Eye (tissue), 1 donor: ENCODE data around the gene CLTCL1.
"Not testable (repeated sequence)": the region's sequence is repeated elsewhere in the genome, so short reads cannot be mapped to it uniquely, and the experiment has no call there.

Experiments used
- DNase-seq: peaks from one replicate; pipeline ENCODE4 v3.0.0-alpha.2; 2015

Gene CLTCL1

DNA sequence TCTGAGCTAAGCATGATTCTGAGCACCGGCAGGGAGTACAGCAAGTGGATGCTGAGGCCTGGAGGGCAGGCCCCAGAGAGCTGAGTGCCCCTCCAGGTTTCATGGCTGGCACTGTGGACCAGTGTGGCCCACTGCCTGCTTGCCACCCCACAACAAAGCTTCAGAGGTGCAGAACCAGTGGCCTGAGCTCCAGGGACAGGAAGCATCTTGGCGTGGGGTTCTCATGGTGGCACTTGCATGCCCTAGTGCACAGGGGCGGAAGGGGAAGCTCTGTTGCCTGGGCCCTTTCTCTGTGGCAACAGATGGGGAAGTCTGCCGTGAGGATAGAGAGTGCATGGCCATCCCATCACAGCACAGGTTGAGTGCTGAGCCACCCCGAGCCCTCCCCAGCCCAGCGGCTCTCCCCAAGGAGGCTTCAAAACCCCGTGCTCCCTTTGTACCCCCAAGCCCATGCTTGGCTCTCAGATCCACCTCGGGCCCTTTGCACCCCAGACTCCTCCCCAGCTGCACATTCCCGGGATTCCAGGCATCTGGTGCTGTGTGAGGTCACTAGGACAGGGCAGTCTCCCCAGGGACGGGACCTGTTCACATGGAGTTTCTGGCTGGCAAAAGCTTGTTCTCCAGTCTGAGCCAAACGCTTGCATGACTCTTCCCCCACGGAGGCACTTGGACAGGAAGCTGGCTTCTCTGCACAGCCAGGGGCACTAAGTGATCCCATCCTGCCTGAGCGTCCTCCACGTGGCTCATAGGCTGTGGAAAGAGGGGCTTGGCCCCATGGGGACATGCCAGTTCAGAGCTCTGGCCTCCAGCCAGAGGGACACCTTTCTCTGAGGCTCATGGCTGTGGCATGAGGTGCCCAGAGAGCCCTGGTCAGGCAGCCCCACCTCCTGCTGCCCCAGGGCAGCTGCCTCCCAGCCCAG, 117.2 kb downstream of the CLTCL1 start:
- DNase-seq = no peak

DNA sequence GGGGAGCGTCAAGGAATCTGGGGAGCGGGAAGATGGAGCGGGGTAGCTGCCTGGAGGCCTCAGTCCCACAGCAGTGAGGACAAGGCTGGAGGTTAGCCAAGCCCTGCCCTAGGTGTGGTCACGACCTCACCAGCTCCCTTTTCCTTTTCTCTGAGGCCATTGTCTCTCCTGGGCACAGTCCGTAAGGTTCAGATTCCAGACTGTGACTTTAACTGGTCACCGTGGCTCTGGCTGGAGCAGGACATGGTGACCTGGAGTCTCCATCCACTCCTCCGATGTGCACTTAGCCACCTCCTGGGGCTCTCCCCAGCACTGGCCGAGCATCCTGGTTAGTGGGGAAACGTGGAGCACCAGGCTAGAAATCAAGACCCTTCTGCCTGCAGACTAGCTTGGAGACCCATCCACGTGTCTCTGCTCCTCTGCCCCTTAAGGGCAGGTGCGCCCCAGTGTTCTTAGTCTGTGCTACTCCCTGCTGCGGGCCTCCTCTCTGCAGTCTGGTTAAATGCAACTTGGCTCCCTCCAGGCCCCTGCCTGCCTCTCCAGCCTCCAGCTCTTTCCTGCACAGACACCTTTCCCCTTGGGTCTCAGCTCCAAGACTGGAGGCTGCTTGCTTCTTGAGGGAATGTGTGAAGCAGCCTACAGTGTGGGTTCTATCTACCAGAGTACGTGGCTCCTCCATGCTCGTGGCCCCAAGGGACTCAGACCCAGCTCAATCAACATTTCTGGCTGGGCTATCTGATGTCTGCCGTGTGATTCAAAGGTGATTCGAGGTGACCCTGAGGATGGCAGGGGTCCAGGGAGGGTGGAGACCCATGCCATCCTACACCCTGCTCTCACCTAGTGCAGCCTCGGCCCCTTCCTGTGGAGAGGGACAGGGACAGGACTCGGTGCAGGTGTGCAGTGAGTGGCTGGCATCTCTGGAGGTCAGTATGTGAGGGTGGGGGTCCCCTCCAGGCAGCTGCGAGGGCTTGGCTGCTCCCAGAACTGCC, 118.2 kb downstream of the CLTCL1 start:
- no peak for DNase-seq

DNA sequence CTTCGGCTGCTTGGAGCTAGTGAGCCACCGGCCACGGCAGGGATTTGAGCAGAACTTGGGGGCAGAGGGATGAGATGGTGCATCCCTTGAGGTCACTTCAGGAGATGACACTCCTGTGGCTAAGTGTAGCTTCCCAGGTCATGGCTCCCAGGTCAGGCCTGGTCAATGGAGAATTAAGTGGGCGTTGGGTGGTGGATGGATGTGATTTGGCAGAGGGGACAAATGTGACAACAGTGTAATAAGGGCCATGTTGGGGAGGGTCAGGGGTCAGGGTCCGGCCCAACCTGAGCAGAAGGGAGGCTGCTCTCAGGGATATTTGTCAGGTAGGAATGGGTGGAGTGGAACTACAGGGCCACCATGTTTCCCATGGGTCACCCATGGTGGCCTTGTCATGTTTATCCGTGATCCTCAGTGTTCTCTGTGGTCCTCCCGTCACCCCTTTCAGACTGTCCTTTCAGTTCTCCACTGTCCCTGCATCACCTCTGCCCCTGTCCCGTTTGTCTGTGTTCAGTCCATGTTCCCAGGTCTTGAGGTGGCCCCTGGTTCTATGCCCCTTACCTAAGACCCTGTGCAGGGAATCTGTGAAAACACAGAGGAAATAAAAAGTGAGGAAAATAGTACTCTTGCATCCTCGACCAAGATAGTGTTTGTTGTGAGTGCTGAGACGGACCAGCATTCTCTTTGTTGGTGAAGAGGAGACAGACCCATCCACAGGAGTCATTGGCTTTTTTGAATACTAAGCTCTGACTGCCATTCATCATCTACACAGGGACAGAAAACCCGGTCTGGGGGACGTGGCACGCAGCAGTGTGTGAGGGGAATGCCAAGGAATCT, 119.1 kb downstream of the CLTCL1 start:
- DNase-seq = no peak

DNA sequence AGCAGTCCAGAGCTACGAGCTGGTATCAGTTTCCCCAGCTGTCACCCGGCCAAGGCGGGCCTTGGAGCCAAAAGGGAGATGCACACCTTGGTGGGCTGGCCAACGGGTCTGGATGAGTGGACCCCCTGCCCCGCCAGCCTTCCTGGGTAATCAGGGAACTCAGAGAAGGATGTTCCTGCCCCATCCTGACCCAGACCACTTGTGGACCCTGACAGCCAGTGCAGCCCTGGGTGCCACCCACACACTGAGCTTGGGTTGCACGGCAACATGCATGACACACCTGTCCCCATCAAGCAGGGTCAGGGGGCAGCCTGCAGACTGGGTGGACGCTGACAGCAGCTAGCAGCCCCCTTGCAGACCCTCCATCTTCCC, 121.6 kb downstream of the CLTCL1 start:
- DNase-seq = no peak

DNA sequence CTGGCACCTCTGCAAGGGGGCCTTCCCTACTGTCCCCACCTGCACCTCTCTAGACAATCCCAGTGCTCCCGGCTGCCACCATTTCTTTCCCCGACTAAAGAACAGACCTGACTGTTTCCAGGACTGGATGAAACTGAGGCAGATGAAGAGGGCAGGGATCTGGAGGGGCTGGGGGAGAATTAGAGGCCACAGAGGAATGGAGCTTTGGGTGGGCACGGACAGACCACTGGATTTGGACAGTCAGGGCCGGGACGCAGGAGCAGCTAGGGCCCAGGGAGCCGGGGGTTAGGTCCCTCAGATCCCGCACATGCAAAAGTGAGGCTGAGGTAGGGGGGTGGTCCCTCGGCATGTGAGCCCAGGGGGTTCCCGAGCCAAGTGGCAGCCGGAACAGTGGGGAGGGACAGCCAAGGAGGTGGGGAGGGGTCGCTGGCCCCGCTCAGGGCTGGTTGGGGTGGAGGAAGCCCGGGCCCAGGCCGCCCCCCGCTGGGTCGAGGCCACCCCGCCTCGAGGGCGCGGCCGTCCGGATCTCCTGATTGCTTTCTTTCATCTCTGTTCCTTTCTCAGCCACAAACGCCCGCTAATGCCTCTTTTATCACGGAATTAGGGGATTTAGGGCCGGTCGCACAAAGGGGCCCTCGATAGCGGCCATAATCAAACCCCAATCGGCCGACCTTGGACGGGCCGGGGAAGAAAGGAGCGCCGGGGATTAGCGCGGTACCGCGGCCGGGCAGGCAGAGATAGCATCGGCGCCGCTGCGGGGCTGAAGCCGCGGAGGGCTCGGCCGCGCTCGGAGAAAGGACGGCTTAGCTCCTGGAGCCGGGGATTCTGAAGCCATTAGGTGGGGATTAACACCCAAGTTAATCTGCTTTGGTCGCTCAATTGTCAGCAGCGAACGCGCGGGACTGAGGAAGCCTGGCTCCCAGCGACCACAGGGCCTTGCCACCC, 122.2 kb downstream of the CLTCL1 start:
- DNase-seq = peak; percentile 47

DNA sequence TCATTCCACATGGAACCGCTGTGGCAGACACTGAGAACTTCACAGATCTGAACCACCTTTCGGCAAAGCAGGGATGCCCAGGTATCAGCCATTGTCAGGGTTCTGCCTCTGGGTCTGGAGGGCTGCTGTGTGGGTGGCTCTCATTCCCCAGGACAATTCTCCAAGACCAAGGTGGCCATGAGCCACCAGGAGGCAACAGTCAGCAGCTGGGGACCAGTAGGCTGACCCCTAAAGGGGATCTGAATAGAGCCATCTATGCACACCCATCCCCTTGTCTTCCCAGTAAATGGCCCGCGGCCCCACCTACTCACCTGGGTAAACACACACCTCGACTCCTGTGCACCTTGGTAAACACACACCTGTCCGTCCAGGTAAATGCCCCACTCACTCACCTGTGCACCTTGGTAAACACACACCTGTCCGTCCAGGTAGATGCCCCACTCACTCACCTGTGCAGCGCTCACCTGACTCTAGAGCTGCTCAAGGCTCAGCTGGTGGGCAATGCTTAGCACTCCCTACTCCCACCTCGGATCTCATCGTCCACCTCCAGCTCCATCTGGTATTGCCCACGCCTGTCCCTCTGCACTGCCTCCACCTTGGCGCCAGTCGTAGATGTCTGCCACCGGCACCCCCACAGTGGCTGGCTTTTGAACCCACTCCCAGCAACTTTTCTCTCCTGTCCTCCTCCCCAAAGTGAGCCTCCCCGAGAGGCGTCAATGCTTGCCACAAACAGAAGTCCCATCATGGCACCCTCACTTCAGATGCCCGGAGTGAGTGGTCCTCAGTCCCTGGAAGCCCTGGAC, 123.2 kb downstream of the CLTCL1 start:
- DNase-seq = no peak

DNA sequence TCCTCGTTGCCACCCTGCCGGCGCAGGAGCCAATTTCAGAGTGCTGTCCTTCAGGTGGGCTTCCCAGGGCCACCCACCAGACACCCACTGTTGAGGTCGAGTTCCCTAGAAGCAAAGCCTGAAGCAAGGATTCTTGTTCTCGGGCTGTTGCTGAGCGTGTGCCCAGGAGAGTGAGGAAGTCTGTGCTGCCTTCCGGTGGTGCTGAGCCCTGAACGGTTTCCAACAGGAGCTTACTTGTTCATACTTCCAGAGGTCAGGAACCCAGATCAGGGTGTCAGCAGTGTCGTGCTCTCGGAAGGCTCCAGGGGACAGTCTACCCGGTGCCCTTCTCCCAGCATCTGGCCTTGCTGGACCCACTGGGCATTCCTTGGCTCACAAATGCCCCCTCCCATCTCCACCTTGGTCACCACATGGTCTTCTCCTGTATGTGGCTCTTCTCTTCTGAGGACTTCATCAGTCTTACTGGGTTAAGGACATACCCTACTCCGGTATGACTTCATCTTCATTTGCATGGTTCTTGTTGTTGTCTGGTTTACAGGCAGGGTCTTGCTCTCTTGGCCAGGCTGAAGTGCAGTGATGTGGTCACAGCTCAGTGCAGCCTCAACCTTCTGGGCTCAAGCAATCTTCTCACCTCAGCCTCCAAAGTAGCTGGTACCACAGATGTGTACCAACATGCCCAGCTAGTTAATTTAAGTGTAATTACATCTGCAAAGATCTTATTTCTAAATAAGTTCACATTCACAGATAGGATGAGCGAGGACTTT, 124.2 kb downstream of the CLTCL1 start:
- no peak for DNase-seq

DNA sequence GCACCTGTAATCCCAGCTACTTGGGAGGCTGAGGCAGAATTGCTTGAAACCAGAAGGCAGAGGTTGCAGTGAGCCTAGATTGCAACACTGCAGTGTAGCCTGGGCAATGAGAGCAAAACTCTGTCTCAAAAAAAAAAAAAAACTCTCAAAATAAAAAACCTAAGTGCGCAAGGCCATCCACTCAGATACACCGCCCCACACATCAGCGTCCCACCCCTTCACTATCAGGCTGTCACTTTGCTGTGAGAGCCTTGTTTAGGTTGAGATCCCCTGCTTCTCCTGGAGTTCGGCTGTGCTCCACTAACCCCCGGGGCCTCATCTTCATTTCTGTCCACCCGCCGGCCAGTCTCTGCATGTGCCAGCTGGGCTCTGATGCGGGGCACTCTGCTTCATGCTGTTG, 125.1 kb downstream of the CLTCL1 start:
- DNase-seq = no peak

DNA sequence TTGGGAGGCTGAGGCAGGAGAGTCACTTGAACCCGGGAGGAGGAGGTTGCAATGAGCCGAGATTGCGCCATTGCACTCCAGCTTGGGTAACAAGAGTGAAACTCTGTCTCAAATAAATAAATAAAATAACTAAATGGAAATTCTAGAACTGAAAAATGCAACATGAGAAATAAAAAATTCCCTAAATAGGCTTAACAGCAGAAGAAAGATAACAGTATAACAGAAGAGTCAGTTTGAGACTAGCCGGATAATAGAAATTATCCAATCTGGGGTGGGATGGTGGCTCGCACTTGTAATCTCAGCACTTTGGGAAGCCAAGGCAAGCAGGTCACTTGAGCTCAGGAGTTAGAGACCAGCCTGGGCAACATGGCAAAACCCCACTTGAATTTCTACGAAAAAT, 127.1 kb downstream of the CLTCL1 start:
- no peak for DNase-seq

DNA sequence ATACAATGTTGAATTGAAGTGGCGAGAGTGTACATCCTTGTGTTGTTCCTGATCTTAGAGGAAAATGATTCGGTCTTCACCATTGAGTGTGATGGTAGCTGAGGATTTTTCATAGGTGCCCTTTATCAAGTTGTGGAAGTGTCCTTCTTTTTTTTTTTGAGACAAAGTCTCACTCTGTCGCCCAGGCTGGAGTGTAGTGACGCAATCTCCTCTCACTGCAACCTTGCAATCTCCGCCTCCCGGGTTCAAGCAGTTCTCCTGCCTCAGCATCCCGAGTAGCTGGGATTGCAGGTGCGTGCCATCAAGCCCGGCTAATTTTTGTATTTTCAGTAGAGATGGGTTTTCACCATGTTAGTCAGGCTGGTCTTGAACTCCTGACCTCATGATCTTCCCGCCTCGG, 132.9 kb downstream of the CLTCL1 start:
- not testable (repeated sequence) for DNase-seq

DNA sequence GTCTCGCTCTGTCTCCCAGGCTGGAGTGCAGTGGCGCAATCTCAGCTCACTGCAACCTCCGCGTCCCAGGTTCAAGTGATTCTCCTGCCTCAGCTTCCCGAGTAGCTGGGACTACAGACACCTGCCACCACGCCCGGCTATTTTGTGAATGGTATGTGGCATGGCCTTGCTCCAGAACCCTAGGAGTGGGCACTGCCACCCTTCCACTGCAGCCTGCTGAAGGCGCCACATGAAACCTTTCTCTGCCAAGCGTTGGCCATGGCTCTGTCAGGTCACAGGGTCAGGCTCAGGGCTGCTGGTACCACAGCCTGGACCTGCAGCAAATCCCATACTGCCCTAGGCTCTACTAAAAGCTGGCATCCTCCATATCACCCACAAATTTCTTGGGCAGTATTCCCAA, 135.4 kb downstream of the CLTCL1 start:
- DNase-seq = not testable (repeated sequence)

DNA sequence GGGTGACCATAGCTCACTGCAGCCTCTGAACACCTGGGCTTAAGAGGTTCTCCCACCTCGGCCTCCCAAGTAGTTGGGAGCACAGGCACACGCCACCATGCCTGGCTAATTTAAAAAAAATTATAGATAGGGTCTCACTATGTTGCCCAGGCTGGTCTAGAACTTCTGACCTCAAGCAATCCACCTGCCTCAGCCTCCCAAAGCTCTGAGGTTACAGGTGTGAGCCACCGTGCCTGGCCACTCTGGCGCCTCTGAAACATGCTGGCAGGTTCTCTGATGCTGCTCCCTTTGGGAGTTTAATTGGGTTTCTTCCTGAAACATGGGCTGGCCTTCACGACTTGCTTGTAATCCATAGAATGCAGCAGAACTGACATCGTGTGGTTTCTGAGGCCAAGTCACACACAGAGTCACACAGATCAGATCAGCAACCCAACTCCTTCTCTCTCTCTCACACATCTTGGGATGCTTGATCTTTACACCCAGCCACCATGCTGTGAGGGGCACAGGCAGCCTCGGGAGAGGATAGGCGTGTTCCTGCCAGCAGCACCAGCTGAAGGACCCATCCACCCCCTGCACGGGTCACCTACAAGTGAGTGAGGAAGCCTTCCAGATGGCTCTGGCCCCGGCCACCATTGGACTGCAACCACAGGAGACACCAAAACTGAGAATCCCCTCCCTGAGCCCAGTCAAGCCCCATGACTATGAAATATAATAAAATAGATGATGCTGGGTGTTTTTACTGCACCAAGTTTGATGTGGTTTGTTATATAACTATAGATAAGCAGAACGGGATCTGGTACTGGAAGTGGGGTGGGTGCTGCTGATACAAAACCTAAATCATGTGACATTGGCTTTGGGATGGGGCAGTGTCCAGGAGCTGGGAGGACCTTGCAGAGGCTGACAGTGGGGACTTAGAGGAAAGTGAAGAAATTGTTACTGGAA, 138.3 kb downstream of the CLTCL1 start:
- DNase-seq = no peak

DNA sequence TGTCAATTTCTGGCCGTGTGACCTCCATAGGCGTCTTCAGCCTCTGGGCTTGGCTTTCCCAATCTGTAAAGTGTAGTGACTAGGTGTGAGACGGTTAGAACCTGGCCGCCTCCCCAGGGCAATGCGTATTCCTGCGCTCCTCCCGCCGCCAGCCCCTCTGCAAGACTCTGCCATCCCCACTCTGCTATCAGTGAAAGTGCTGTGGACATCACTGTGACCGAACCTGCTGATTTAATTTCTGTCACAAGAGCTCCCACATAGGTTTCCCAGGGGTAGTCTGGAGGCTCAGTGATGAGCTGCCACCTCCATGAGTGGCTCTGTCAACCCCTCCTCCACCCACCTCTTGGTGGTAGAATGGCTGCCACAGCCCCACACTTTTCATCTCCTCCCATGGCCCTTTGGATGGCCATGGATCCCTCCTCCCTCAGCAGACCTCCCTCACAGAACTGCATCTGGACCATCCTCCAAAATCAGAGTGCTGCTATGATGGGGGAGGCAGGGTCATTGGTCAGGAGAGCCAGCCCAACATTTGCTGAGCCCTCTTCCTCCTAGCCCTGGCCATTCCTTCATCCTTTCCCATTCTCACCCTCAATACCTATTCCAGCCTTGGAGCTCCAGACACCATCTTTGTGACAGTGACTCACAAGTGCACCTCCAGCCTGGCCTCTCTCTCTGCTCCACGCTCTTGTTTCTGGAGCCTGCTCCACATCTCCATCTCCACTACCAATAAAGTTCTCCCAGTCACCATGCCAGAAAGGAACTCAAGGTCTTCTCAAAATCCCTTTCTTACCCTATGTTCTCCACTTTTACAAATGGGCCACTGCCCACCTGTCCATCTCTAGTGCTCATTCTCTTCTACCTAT, 140.0 kb downstream of the CLTCL1 start:
- DNase-seq = no peak

DNA sequence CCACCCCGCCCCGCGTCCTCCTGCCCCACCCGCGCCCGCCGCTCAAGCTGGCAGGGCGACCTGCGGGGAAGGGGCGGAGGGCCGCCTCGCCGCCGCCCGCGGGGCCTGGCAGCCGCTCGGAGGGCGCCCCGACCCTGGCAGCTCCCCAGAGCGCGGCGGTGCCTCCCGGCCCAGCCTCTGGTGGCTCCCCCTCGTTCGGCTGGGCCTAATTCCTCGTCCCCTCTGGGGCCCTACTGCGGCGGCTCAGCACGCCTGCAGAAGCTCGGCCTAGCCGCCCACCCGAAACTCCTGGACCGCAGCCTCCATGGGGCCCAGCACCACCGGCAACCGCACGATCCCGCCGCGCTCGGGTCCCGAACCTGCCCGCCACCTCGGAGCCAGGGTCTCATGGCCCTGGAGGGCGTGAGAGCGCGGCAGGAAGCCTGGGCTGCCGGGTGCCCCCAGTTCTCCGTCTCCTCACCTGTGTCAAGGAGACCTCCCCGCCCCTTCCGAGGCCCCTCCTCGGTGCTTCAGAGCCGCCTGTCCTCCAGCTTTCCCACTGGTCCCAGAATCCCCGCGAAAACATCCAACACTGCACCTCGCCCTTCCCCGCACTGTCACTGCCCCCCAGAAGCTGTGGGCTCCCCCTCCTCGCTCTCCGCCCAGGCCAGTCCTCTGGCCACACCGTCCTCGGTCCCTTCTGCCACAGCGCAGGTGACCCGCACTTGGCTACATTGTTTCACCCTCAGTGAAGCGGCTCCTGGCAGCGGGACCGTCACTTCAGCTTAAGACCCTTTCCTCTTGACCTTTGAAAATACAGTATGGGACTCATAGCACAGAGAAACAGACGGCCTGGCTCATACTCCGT, 140.8 kb downstream of the CLTCL1 start:
- DNase-seq = no peak

DNA sequence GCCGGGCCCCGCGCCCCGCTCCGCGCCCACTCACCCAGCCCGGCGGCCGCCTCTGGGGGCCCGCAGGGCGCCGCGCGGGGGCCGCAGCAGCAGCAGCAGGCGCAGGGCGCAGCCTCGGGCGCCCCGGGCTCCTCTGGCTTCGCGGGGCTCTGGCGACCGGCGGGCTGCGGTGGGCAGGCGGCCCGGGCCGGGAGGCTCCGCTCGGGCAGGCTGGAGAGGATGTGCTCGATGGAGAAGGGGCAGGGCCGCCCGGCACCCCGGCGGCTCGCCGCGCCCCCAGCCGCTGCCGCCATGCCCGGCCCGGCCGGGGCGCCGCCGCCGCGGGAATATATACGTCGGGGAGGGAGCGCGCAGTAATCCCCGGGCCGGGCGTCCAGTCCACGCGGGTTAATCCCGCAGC, 141.5 kb downstream of the CLTCL1 start, which contains the start of gene GSC2:
Gene GSC2 (minus strand): TSS at position 302 of the 400 bp plus-strand sequence. CDS start 9 bp downstream, at position 293.
- no peak for DNase-seq
